HG03097 (cell line): Measurements from ENCODE around the gene CGB3.

Source experiments
- ATAC-seq: cut with Tn5 transposase; IDR thresholded peaks from one replicate; pipeline ENCODE4 v1.9.1; 2021; ENCODE audit not compliant: unreplicated experiment, low FRiP score

The CGB3 gene

GRCh38 chr19:48989701-48990291 is 34.3 kb downstream of the CGB3 start:
- ATAC-seq: no peak

- ATAC-seq: no peak
Measured at GRCh38 chr19:48988860-48989259, 35.3 kb downstream of the CGB3 start.

- ATAC-seq: no peak
Measured at GRCh38 chr19:48988286-48988685, 35.8 kb downstream of the CGB3 start.

- no peak for ATAC-seq
Measured at GRCh38 chr19:48987323-48987722, 36.8 kb downstream of the CGB3 start.

GRCh38 chr19:48986211-48986610 is 37.9 kb downstream of the CGB3 start:
- ATAC-seq: no peak

- no peak for ATAC-seq
Measured at GRCh38 chr19:48985711-48986110, 38.4 kb downstream of the CGB3 start.

GRCh38 chr19:48982280-48982679 is 41.9 kb downstream of the CGB3 start:
- no peak for ATAC-seq

- ATAC-seq: no peak
Measured at GRCh38 chr19:48977061-48977460, 47.1 kb downstream of the CGB3 start.

GRCh38 chr19:48975947-48976847 is 47.9 kb downstream of the CGB3 start:
- no peak for ATAC-seq
